Measurements from ENCODE around the gene MYLIP. TPM values are rescaled to one million over a fixed set of nuclear protein-coding genes. Genes with fewer than 3 reads are reported as not detected.

The MYLIP gene
- total and polyA plus RNA-seq, 2 of the 4 experiments (the other 2 are of a cell fraction) = 1.8 to 3.2 TPM

DNA sequence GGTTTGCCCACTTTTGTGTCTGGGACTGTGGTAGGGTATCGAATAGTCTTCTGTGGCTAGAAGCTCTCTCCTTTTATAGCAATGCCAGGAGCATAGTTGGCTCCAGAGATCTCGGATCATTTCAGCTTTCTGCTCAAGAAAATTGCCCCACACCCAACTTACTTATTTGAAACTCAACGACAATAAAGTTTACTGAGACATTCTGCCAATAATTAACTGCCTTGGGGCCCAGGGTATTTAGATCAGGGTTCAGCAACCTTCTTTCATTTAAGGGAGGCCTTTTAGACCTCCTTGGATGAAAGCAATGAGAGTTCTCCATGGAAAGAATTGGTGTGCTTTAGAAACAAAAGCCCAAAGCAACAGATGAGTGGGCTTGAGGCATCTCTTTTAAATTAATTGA lies 55.7 kb downstream of the MYLIP start:
- no peaks in the 10 kb centered on the region for H3K79me1 ChIP-seq (ENCODE audit: low read depth in 1 of 2, low read length in 2 of 2)
- H3K14ac ChIP-seq (replicated peaks; ENCODE audit: low read depth, low read length) = no peak overlapping the region
- ChIA-PET CTCF (interaction anchor here (0.7 to 1.0 kb wide), 2 partner anchors 15 to 1467 kb away, joined by 3 read pairs; no protein-coding TSS in a partner anchor), POLR2A (ENCODE audit: unreplicated experiment) (interaction anchor here (0.5 kb wide), 1 partner anchor 16 kb away, joined by 3 read pairs; no protein-coding TSS in a partner anchor)
- H4K20me1 ChIP-seq (ENCODE audit: insufficient read depth, low read length) = no peaks in the 10 kb centered on the region
- H2AK9ac ChIP-seq (replicated peaks; ENCODE audit: low read depth, low read length, poor library complexity) = no peak overlapping the region
- no peak overlapping the region for H2BK15ac ChIP-seq (ENCODE audit: low read depth, low read length)
- TF ChIP-seq POLR2A (IDR thresholded peaks at IDR 0.05; ENCODE audit: low read depth, low read length) (no peak), BHLHE40 (IDR thresholded peaks at IDR 0.05; ENCODE audit: low read depth, low read length) (no peak), NFE2L2 (IDR thresholded peaks at IDR 0.05; ENCODE audit: low read depth, low read length) (no peak), MXI1 (IDR thresholded peaks at IDR 0.05; ENCODE audit: borderline replicate concordance, low read depth, low read length) (no peak), MAFK (IDR thresholded peaks at IDR 0.05; ENCODE audit: low read depth, low read length) (no peak), SMC3 (IDR thresholded peaks at IDR 0.05; ENCODE audit: low read depth, low read length) (no peak)
- no peak overlapping the region for H2BK5ac ChIP-seq (ENCODE audit: low read depth, low read length, poor library complexity, severe bottlenecking)
- H4K91ac ChIP-seq (ENCODE audit: insufficient read depth, low read depth, low read length) = no peak overlapping the region
- dilution Hi-C loops (cut with HindIII; ENCODE audit: low sequenced_read_pairs, unreplicated experiment) (loop anchor here (25.0 kb wide), 1 partner anchor 497 kb away; no protein-coding TSS in a partner anchor), intact Hi-C loops (cut with micrococcal nuclease) (loop anchor here (10.0 kb wide), 1 partner anchor 290 kb away; no protein-coding TSS in a partner anchor), in situ Hi-C loops (cut with MboI; ENCODE audit: low sequenced_read_pairs) (no loop called here)
- H3K36me3 ChIP-seq (ENCODE audit: control insufficient read depth, insufficient read depth, low read length) = no peaks in the 10 kb centered on the region
- H4K8ac ChIP-seq (ENCODE audit: low read depth in 2 of 2, low read length in 2 of 2) = no peak overlapping the region
- no peak overlapping the region for H2AK5ac ChIP-seq (ENCODE audit: low read depth, low read length)
- H4K5ac ChIP-seq (ENCODE audit: low read depth, low read length) = no peak overlapping the region
- DNase-seq (no peak), ATAC-seq (ENCODE audit: low read depth) (no peak)
- no peak overlapping the region for H3K18ac ChIP-seq (ENCODE audit: low read depth, low read length)
- no peak overlapping the region for H3K27ac ChIP-seq (ENCODE audit: insufficient read depth, low read length)
- no peak overlapping the region for H2AFZ ChIP-seq (replicated peaks; ENCODE audit: low read length, poor library complexity)
- no peak overlapping the region for H3K23ac ChIP-seq (ENCODE audit: low read depth, low read length)
- H3K27me3 ChIP-seq (ENCODE audit: control insufficient read depth, insufficient read depth, low read length) = peaks cover 39% of the 10 kb centered on the region
- H3K4me3 ChIP-seq (ENCODE audit: insufficient read depth, low read depth, low read length) = no peak overlapping the region
- BruUV-seq (replicated peaks) = no TSS peak
- no peak overlapping the region for H3K56ac ChIP-seq (ENCODE audit: extremely low read depth, insufficient read depth, low read length)
- no CpG with 5 or more reads among the region's 3 CpGs for WGBS, 2 experiments (ENCODE audit: extremely low coverage in 2 of 2, insufficient read length in 1 of 2)
- H3K9me1 ChIP-seq (ENCODE audit: insufficient read depth, low read length) = no peaks in the 10 kb centered on the region
- no peak overlapping the region for H2BK120ac ChIP-seq (ENCODE audit: low read depth, low read length)
- H3K9me3 ChIP-seq (ENCODE audit: control insufficient read depth, insufficient read depth, low read length) = peaks cover 5% of the 10 kb centered on the region
- H3K4me2 ChIP-seq (ENCODE audit: low read depth, low read length) = no peak overlapping the region
- H3K4me1 ChIP-seq (ENCODE audit: control insufficient read depth, insufficient read depth, low read length) = no peaks in the 10 kb centered on the region
- H2BK20ac ChIP-seq (ENCODE audit: low read depth, low read length) = no peak overlapping the region
- H3K9ac ChIP-seq (ENCODE audit: low read depth, low read length) = no peak overlapping the region
- no peak overlapping the region for H3K4ac ChIP-seq (ENCODE audit: low read depth, low read length)
